ENCODE results near the gene CDC42EP5. TPM values are rescaled to one million over a fixed set of nuclear protein-coding genes. Genes with fewer than 3 reads are reported as not detected.
A peak's percentile ranks its signal among the peaks of the same experiment; 100 is the strongest.

Gene CDC42EP5
- polyA plus RNA-seq, 1 experiment, result 22.5 TPM

DNA sequence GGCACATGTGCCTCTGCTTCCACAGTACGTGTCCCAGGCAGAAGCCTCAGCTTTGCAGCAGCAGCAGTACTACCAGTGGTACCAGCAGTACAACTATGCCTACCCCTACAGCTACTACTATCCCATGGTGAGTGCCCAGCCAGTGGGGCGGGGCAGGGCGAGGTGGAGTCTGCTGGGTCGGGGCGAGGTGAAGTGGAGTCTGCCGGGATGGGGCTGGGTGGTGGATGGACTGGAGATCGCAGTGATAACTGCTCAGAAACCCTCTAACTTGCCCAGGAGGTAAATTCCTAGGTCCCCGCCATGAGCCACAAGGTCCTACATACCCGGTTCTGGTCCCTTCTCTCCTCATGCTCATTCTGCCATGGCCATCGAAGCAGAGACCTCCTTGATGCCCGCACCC is 20.5 kb downstream of the CDC42EP5 start:
- TF ChIP-seq, protein P1, sequence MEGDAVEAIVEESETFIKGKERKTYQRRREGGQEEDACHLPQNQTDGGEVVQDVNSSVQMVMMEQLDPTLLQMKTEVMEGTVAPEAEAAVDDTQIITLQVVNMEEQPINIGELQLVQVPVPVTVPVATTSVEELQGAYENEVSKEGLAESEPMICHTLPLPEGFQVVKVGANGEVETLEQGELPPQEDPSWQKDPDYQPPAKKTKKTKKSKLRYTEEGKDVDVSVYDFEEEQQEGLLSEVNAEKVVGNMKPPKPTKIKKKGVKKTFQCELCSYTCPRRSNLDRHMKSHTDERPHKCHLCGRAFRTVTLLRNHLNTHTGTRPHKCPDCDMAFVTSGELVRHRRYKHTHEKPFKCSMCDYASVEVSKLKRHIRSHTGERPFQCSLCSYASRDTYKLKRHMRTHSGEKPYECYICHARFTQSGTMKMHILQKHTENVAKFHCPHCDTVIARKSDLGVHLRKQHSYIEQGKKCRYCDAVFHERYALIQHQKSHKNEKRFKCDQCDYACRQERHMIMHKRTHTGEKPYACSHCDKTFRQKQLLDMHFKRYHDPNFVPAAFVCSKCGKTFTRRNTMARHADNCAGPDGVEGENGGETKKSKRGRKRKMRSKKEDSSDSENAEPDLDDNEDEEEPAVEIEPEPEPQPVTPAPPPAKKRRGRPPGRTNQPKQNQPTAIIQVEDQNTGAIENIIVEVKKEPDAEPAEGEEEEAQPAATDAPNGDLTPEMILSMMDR (IDR thresholded peaks at IDR 0.05; ENCODE audit: insufficient read depth, low read depth, low read length), result no peak
- DNase-seq (ENCODE audit: low read depth), result no peak
- Histone ChIP-seq H3K4me3 (ENCODE audit: low read depth, low read length) (no peak overlapping the region), H3K27me3 (ENCODE audit: control insufficient read depth, insufficient read depth, low read length) (no peaks in the 10 kb centered on the region), H3K36me3 (ENCODE audit: control insufficient read depth, insufficient read depth, low read length) (peaks cover 54% of the 10 kb centered on the region)
- ChIA-PET POLR2A (no interaction called here), CTCF (interaction anchor here (1.9 kb wide), 1 partner anchor 10 kb away, joined by 11 read pairs; the partner anchor contains the start of gene LENG9)

- TF ChIP-seq, protein P1 (IDR thresholded peaks at IDR 0.05; ENCODE audit: insufficient read depth, low read depth, low read length), result no peak
- POLR2A ChIA-PET, result no interaction called here
Observed at GRCh38 chr19:54451997-54452396, 21.1 kb downstream of the CDC42EP5 start.

DNA sequence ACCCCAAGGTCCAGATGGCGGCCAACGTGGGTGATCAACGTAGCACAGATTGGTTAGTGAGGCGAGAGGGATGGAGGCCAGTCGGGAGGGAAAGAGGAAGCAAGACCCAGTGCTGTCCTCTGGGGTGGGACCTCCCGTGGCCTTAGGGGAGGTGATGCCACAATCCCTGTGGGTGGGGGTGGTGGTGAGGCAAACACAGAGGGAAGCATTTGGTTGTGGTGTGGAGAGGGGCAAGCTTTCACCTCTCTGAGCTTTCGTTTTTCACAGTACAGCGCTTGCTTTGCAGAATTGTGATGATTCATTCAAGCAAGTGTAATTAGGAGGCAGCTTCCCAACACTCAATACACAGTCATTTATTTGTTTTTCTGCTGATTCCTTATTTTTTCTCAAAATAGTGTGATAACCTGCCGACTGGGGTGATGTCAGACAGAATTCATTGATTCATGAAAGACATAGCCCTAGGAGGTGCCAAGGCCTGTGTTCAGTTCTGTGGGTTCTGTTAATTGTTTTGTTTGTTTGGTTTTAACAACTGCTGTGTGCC is 21.7 kb downstream of the CDC42EP5 start:
- DNase-seq (ENCODE audit: low read depth), result no peak
- Histone ChIP-seq H3K36me3 (ENCODE audit: control insufficient read depth, insufficient read depth, low read length) (peaks cover 43% of the 10 kb centered on the region), H3K4me3 (ENCODE audit: low read depth, low read length) (no peak overlapping the region), H3K27me3 (ENCODE audit: control insufficient read depth, insufficient read depth, low read length) (no peaks in the 10 kb centered on the region)
- TF ChIP-seq, protein P1 (IDR thresholded peaks at IDR 0.05; ENCODE audit: insufficient read depth, low read depth, low read length), result no peak
- POLR2A ChIA-PET, result no interaction called here
- CTCF ChIA-PET, result interaction anchor here (1.0 kb wide), 1 partner anchor 14 kb away, joined by 3 read pairs; no protein-coding TSS in a partner anchor

More at GRCh38 chr19:54451997-54452396, 21.1 kb downstream of the CDC42EP5 start:
- Histone ChIP-seq H3K4me3 (ENCODE audit: low read depth, low read length) (no peak overlapping the region), H3K27me3 (ENCODE audit: control insufficient read depth, insufficient read depth, low read length) (no peaks in the 10 kb centered on the region), H3K36me3 (ENCODE audit: control insufficient read depth, insufficient read depth, low read length) (peaks cover 49% of the 10 kb centered on the region)
- CTCF ChIA-PET, result interaction anchor here (1.0 kb wide), 1 partner anchor 14 kb away, joined by 3 read pairs; no protein-coding TSS in a partner anchor
- DNase-seq (ENCODE audit: low read depth), result no peak

GRCh38 chr19:54449701-54450069 is 23.4 kb downstream of the CDC42EP5 start:
- TF ChIP-seq, protein P1 (IDR thresholded peaks at IDR 0.05; ENCODE audit: insufficient read depth, low read depth, low read length), result no peak
- ChIA-PET CTCF (no interaction called here), POLR2A (no interaction called here)
- H3K4me3 ChIP-seq (ENCODE audit: low read depth, low read length), result peak overlapping the region; percentile 97
- no peak for DNase-seq (ENCODE audit: low read depth)
- H3K27me3 ChIP-seq (ENCODE audit: control insufficient read depth, insufficient read depth, low read length), result no peaks in the 10 kb centered on the region
- H3K36me3 ChIP-seq (ENCODE audit: control insufficient read depth, insufficient read depth, low read length), result peaks cover 33% of the 10 kb centered on the region

DNA sequence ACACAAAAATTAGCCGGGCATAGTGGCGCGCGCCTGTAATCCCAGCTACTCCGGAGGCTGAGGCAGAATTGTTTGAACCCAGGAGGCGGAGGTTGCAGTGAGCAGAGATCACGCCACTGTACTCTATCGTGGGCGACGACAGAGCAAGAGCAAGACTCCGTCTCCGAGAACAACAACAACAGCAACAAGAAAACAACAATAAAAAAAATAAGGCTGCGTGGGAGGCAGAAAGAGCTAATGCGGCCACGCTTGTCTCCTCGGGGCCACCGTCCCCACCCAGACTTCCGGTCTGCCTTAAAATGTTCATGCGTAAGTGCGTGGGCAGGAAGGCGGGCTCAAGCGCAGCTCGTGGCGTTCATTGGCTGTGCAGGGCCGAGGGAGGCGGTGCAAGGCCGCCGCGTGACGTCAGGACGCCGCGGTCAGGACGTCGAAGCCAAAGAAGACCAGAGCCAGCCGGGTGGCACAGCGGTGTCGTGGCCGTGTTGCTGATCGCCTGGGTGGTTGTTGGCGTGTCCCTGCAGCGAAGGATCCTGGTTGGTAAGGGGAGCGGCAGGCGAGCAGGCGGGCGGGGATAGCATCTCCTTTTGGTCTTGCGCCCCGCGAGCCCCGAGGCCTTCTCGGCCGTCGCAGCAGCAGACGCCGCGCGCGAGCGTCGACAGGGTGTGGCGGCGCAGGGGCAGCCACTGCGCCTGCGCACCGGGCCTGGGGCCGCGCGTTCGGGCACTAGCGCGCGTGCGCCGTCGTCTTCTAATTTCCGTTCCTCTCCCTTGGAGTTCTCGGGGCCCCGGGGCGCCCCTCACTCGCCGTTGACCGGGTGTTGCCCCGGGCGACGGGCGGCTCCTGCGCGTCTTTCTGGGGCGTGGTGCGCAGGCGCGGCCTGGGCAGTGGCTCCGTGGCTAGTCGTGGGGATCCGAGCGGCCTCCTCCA is 24.1 kb downstream of the CDC42EP5 start, which contains the start of gene LENG8:
LENG8 (plus strand) TSS at position 426 of the 927 bp plus-strand sequence. CDS start 2,146 bp downstream, outside the sequence.
- DNase-seq (ENCODE audit: low read depth), result peak; percentile 89
- ChIA-PET CTCF (interaction anchor here (0.7 to 1.6 kb wide), 5 partner anchors 9 to 57 kb away, joined by 3 to 8 read pairs (median 3); partner anchors contain the start of genes CDC42EP5 and LENG9), POLR2A (interaction anchor here (0.8 to 1.0 kb wide), 5 partner anchors 15 to 928 kb away, joined by 3 to 9 read pairs (median 3); partner anchors contain the start of gene LENG9)
- H3K36me3 ChIP-seq (ENCODE audit: control insufficient read depth, insufficient read depth, low read length), result peaks cover 27% of the 10 kb centered on the region
- H3K27me3 ChIP-seq (ENCODE audit: control insufficient read depth, insufficient read depth, low read length), result no peaks in the 10 kb centered on the region
- peak within 1 kb of the TSS; percentile 97 for H3K4me3 ChIP-seq (ENCODE audit: low read depth, low read length)
- TF ChIP-seq, protein P1 (IDR thresholded peaks at IDR 0.05; ENCODE audit: insufficient read depth, low read depth, low read length), result no peak

Measured in BJ (cell line).